ENCODE data around the gene MAGEL2.

- TF ChIP-seq, protein P1, sequence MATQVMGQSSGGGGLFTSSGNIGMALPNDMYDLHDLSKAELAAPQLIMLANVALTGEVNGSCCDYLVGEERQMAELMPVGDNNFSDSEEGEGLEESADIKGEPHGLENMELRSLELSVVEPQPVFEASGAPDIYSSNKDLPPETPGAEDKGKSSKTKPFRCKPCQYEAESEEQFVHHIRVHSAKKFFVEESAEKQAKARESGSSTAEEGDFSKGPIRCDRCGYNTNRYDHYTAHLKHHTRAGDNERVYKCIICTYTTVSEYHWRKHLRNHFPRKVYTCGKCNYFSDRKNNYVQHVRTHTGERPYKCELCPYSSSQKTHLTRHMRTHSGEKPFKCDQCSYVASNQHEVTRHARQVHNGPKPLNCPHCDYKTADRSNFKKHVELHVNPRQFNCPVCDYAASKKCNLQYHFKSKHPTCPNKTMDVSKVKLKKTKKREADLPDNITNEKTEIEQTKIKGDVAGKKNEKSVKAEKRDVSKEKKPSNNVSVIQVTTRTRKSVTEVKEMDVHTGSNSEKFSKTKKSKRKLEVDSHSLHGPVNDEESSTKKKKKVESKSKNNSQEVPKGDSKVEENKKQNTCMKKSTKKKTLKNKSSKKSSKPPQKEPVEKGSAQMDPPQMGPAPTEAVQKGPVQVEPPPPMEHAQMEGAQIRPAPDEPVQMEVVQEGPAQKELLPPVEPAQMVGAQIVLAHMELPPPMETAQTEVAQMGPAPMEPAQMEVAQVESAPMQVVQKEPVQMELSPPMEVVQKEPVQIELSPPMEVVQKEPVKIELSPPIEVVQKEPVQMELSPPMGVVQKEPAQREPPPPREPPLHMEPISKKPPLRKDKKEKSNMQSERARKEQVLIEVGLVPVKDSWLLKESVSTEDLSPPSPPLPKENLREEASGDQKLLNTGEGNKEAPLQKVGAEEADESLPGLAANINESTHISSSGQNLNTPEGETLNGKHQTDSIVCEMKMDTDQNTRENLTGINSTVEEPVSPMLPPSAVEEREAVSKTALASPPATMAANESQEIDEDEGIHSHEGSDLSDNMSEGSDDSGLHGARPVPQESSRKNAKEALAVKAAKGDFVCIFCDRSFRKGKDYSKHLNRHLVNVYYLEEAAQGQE (IDR thresholded peaks at IDR 0.05; ENCODE audit: low read depth) = no peak
- TF ChIP-seq POLR2AphosphoS5 (IDR thresholded peaks at IDR 0.05; ENCODE audit: low read depth, low read length) (no peak), EZH2phosphoT487 (IDR thresholded peaks at IDR 0.05; ENCODE audit: borderline replicate concordance) (no peak), CTCF (IDR thresholded peaks at IDR 0.05 in 2 of 3, conservative IDR thresholded peaks at IDR 0.05 in 1 of 3; ENCODE audit: borderline replicate concordance in 1 of 3, insufficient read depth in 1 of 3, low read depth in 2 of 3, low read length in 2 of 3) (no peak), POLR2A (IDR thresholded peaks at IDR 0.05; ENCODE audit: borderline replicate concordance, extremely low read depth, insufficient read depth, insufficient read length) (no peak), EZH2 (IDR thresholded peaks at IDR 0.05) (no peak), TCF7L2 (IDR thresholded peaks at IDR 0.05; ENCODE audit: borderline replicate concordance, extremely low read depth, insufficient read depth, insufficient read length) (no peak), MAX (IDR thresholded peaks at IDR 0.05) (no peak), RAD21 (IDR thresholded peaks at IDR 0.05; ENCODE audit: low read depth) (no peak), SP1 (IDR thresholded peaks at IDR 0.05; ENCODE audit: low read depth) (no peak), ZNF274 (IDR thresholded peaks at IDR 0.05; ENCODE audit: low read depth, low read length) (no peak)
Observed at GRCh38 chr15:23594252-23594770, 53.4 kb downstream of the MAGEL2 start.
